ENCODE data around the gene NELL1.

NELL1 gene

GRCh38 chr11:21612326-21612725 lies 942.9 kb downstream of the NELL1 start:
- no peak for DNase-seq

- no peak for DNase-seq
Measured at GRCh38 chr11:21614961-21615360, 945.6 kb downstream of the NELL1 start.

DNA sequence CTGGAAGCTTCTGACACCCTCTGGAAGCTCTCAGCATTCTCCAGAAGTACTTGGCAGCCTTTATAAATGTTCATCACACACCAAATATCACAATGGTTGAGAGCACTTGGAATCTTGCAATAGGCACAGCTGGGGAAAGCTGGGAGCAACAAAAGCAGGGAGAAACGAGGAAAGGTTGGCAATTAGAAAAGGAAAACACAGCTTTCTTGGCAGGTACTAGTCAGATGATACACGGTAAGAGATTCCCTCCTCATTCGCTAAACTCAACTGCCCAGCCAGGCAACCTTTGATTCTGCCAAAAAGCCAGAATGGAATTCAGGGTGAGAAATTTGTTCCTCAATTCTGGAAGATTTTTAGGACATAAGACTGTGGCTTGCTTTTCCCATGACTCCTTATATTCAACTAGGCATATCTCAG lies 946.6 kb downstream of the NELL1 start:
- no peak for DNase-seq

DNA sequence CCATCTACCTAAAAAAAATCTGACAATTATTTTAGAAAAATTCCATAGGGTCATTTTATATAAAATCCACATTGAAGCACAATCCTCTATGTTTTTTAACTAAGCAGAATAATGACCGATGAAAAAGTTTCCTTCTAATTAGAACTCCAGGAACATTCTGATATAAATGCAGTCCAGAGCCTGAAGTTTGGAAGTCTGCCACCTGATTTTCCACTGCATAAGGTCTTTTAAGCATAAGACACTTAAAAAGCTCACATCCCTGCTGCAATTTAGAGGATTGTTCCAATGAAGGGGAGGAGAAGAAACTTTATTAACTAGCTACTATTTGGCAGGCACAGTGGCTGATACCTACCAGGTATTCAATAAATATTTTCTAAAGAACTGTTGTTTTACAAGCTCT lies 953.2 kb downstream of the NELL1 start:
- DNase-seq: no peak

GRCh38 chr11:21622995-21623394 lies 953.6 kb downstream of the NELL1 start:
- DNase-seq: no peak
